HCT116 (cell line): ENCODE measurements around the gene KMT2D. TPM values are rescaled to one million over a fixed set of nuclear protein-coding genes. Genes with fewer than 3 reads are reported as not detected.
A peak's percentile ranks its signal among the peaks of the same experiment; 100 is the strongest.

Experiments used
- ATAC-seq: fragments of 200-7000 bp; cut with Tn5 transposase; 2 replicates; pipeline ENCODE4 v1.9.1; 2020; ENCODE audit warnings: mild to moderate bottlenecking, moderate library complexity
- BruUV-seq: library from RNA; stranded (reverse); fragments of 400-500 nt; replicated peaks from 2 replicates; lab custom pipeline; 2021; lab: Mats Ljungman, UMichigan
- CTCF ChIA-PET: fragments of 300-600 bp; sonication (Branson Sonifier 250); formaldehyde crosslinking; loops from one replicate; lab custom pipeline; 2021; ENCODE audit warnings: antibody characterized with exemption; lab: Charles Lee
- POLR2A ChIA-PET: fragments of 300-600, 350-600 bp; sonication (Branson Sonifier 250); formaldehyde crosslinking; loops from one replicate; lab custom pipeline; 2021; ENCODE audit warnings: antibody characterized with exemption; lab: Charles Lee
- RAD21 ChIA-PET, 2 experiments: fragments of 300-600 bp; sonication (Branson Sonifier 250); formaldehyde crosslinking; loops; one replicate each; lab custom pipeline; 2023; ENCODE audit warnings: low total read pairs in 2 of 2; ENCODE audit not compliant: uncharacterized antibody in 2 of 2, unreplicated experiment in 2 of 2, low non-redundant PET in 1 of 2; lab: Charles Lee
- DNase-seq: peaks from one replicate; pipeline ENCODE4 v3.0.0-alpha.2; 2010; ENCODE audit warnings: low read depth, low spot score
- H2AFZ ChIP-seq: fragments of 200-600 bp; shearing (Covaris generic), sonication (generic); 2 replicates; pipeline ENCODE4 v1.6.1; 2017; ENCODE audit warnings: low read depth, mixed run types, mixed read lengths, antibody characterized with exemption, low read length; ENCODE audit not compliant: poor library complexity, severe bottlenecking
- H3K27ac ChIP-seq: 2 replicates; pipeline ENCODE4 v1.5.1; 2012; ENCODE audit warnings: low read depth, low read length
- H3K27me3 ChIP-seq: fragments of 200-600 bp; sonication (generic); 2 replicates; pipeline ENCODE4 v1.6.1; 2016; ENCODE audit warnings: mixed run types, low read length, mixed read lengths; ENCODE audit not compliant: insufficient read depth
- H3K36me3 ChIP-seq, 2 experiments: fragments of 200-500 bp in 1 of 2; fragments of 200-600 bp in 1 of 2; sonication (Bioruptor generic) in 1 of 2; sonication (generic) in 1 of 2; 2 replicates each; pipeline versions ENCODE4 v1.5.1 to v1.6.1; 2014 to 2016; ENCODE audit warnings: low read length in 2 of 2, inconsistent platforms in 1 of 2, mixed read lengths in 1 of 2, mixed run types in 1 of 2; ENCODE audit not compliant: insufficient read depth in 2 of 2, control insufficient read depth in 1 of 2
- H3K4me1 ChIP-seq, 2 experiments: fragments of 200-600 bp in 1 of 2; sonication (generic) in 1 of 2; 2 replicates each; pipeline versions ENCODE4 v1.5.1 to v1.6.1; 2012 to 2017; ENCODE audit warnings: low read length in 2 of 2, inconsistent platforms in 1 of 2, mild to moderate bottlenecking in 1 of 2, mixed read lengths in 1 of 2, mixed run types in 1 of 2, moderate library complexity in 1 of 2; ENCODE audit not compliant: insufficient read depth in 2 of 2, control insufficient read depth in 1 of 2
- H3K4me2 ChIP-seq: fragments of 200-600 bp; sonication (generic); 2 replicates; pipeline ENCODE4 v1.6.1; 2017; ENCODE audit warnings: mixed run types, low read length, mixed read lengths
- H3K4me3 ChIP-seq, 2 experiments: fragments of 200-600 bp in 1 of 2; sonication (generic) in 1 of 2; replicated peaks in 1 of 2; 2 replicates each; pipeline ENCODE4 v1.5.1; 2011 to 2016; ENCODE audit warnings: low read length in 2 of 2, control low read depth in 1 of 2, low read depth in 1 of 2, mild to moderate bottlenecking in 1 of 2, mixed read lengths in 1 of 2, mixed run types in 1 of 2
- H3K79me2 ChIP-seq: fragments of 200-600 bp; sonication (generic); 2 replicates; pipeline ENCODE4 v1.6.1; 2017; ENCODE audit warnings: mild to moderate bottlenecking, mixed run types, low read length, moderate library complexity, mixed read lengths; ENCODE audit not compliant: insufficient read depth
- H3K9ac ChIP-seq: fragments of 200-600 bp; sonication (generic); 2 replicates; pipeline ENCODE4 v1.6.1; 2016; ENCODE audit warnings: low read length, mixed read lengths
- H3K9me2 ChIP-seq: fragments of 200-600 bp; sonication (generic), shearing (Covaris generic); 2 replicates; pipeline ENCODE4 v1.6.1; 2017; ENCODE audit warnings: mixed run types, mild to moderate bottlenecking, moderate library complexity; ENCODE audit not compliant: insufficient read depth
- H3K9me3 ChIP-seq, 2 experiments: fragments of 200-500 bp in 1 of 2; fragments of 200-600 bp in 1 of 2; sonication (Bioruptor generic) in 1 of 2; sonication (generic) in 1 of 2; 2 replicates each; pipeline ENCODE4 v1.6.1; 2014 to 2017; ENCODE audit warnings: low read length in 2 of 2, mixed read lengths in 2 of 2, inconsistent platforms in 1 of 2, low read depth in 1 of 2, mild to moderate bottlenecking in 1 of 2, mixed run types in 1 of 2, moderate library complexity in 1 of 2; ENCODE audit not compliant: control insufficient read depth in 1 of 2, insufficient read depth in 1 of 2
- H4K20me1 ChIP-seq: fragments of 200-600 bp; sonication (generic), shearing (Covaris generic); 2 replicates; pipeline ENCODE4 v1.6.1; 2017; ENCODE audit warnings: mixed run types, mild to moderate bottlenecking, moderate library complexity; ENCODE audit not compliant: insufficient read depth
- CBX3 ChIP-seq: IDR thresholded peaks from 2 replicates; pipeline ENCODE4 v1.6.1; 2012; ENCODE audit warnings: low read depth
- EGR1 ChIP-seq: IDR thresholded peaks from 2 replicates; pipeline ENCODE4 v1.6.1; 2012; ENCODE audit warnings: low read depth
- ELF1 ChIP-seq: IDR thresholded peaks from 2 replicates; pipeline ENCODE4 v1.6.1; 2012; ENCODE audit warnings: low read depth, borderline replicate concordance
- EZH2phosphoT487 ChIP-seq: fragments of 200-600 bp; IDR thresholded peaks from 2 replicates; pipeline ENCODE4 v1.6.1; 2018; ENCODE audit warnings: antibody characterized with exemption, borderline replicate concordance
- FOSL1 ChIP-seq: IDR thresholded peaks from 2 replicates; pipeline ENCODE4 v1.6.1; 2012; ENCODE audit warnings: low read depth
- JUND ChIP-seq: IDR thresholded peaks from 2 replicates; pipeline ENCODE4 v1.6.1; 2012
- POLR2A ChIP-seq: IDR thresholded peaks from 2 replicates; pipeline ENCODE4 v1.7.0; 2011; ENCODE audit warnings: borderline replicate concordance; ENCODE audit not compliant: insufficient read depth, insufficient read length; ENCODE audit errors: extremely low read depth
- POLR2AphosphoS5 ChIP-seq: IDR thresholded peaks from 2 replicates; pipeline ENCODE4 v1.6.1; 2011; ENCODE audit warnings: mild to moderate bottlenecking, low read depth, low read length, moderate library complexity
- RAD21 ChIP-seq: IDR thresholded peaks from 2 replicates; pipeline ENCODE4 v1.6.1; 2012; ENCODE audit warnings: low read depth, mild to moderate bottlenecking
- SRF ChIP-seq: IDR thresholded peaks from 2 replicates; pipeline ENCODE4 v1.6.1; 2012; ENCODE audit warnings: low read depth
- TCF7L2 ChIP-seq: IDR thresholded peaks from 2 replicates; pipeline ENCODE4 v1.7.0; 2011; ENCODE audit warnings: borderline replicate concordance, inconsistent platforms; ENCODE audit not compliant: insufficient read depth, insufficient read length; ENCODE audit errors: extremely low read depth
- YY1 ChIP-seq: IDR thresholded peaks from 2 replicates; pipeline ENCODE4 v1.6.1; 2011; ENCODE audit warnings: low read length, low read depth, moderate library complexity, mild to moderate bottlenecking; ENCODE audit not compliant: insufficient replicate concordance; ENCODE audit errors: extremely low read depth
- ZFX ChIP-seq: fragments of 450-650 bp; IDR thresholded peaks from 2 replicates; pipeline ENCODE4 v1.6.1; 2017
- ZNF274 ChIP-seq: fragments of 200-500 bp; sonication (Bioruptor generic); IDR thresholded peaks from 2 replicates; pipeline ENCODE4 v1.6.1; 2014; ENCODE audit warnings: mild to moderate bottlenecking, low read depth, low read length, inconsistent platforms
- intact Hi-C: fragments of 100-400 bp; cut with micrococcal nuclease; formaldehyde crosslinking; loops from 2 replicates; pipeline ENCODE4 v1.10.0; 2022
- total RNA-seq: library from RNA; stranded (reverse); gene quantifications from one replicate; pipeline ENCODE4 v1.2.1, GENCODE V29; 2021; ENCODE audit not compliant: unreplicated experiment
- TF ChIP-seq, protein P1 (sequence below): IDR thresholded peaks from 2 replicates; pipeline ENCODE4 v1.6.1; 2012
- TF ChIP-seq, protein P2 (sequence below): IDR thresholded peaks from 2 replicates; pipeline ENCODE4 v1.6.1; 2012
- TF ChIP-seq, protein P3 (sequence below): IDR thresholded peaks from 2 replicates; pipeline ENCODE4 v1.6.1; 2012; ENCODE audit warnings: low read depth

KMT2D gene
- total RNA-seq, 1 experiment from 2014 or later, result 71.3 TPM

DNA sequence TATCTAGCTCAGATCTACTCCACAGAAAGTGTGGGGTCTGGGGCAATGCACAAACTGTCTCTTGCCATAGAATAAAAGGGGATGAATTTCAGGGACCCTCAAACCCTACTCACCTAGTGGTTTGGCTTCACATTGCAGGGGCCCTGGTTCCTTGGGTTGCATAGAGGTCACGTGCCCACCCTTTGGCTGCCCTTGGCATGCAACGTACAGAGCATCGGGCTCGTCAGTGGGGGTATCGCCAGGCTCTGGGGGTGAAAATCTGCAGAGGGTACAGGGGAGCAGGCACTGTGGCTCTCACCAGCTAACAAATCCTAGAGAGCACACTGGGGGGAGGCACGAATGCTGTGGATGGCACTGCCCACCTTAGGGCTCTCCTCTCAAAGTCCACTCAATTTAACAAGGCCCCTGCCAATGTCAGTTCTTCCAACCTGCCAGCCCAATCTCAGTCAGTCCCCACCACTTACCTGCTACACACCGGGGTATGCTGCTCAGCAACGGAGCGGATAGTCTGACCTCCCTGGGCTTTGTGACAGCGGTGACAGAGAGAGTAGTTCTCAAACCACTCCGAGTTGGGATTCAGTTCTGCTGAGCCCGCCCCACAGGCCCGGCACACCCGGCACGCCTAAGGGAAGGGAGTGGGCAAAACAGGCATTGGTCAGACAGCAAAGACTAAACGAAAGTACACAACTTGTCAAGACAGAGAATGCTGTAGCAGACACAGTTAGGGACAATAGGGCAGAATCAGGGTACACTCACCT lies 8.0 kb downstream of the KMT2D start:
- Histone ChIP-seq H4K20me1 (no peaks in the 10 kb centered on the region), H3K4me1 (peaks cover 7 to 19% of the 10 kb centered on the region in 2 experiments), H3K27ac (no peak overlapping the region), H3K79me2 (peaks cover 70% of the 10 kb centered on the region), H2AFZ (no peak overlapping the region), H3K36me3 (peaks cover 52 to 66% of the 10 kb centered on the region in 2 experiments), H3K9ac (no peak overlapping the region), H3K9me3 (no peaks in the 10 kb centered on the region), H3K4me2 (no peak overlapping the region), H3K27me3 (no peaks in the 10 kb centered on the region), H3K4me3 (no peak overlapping the region), H3K9me2 (no peaks in the 10 kb centered on the region)
- TSS peak; percentile 1 for BruUV-seq
- ChIA-PET POLR2A (no interaction called here), RAD21 (no interaction called here), CTCF (no interaction called here)
- ATAC-seq, result no peak
- no peak for TF ChIP-seq ZNF274
- TF ChIP-seq, protein P1, sequence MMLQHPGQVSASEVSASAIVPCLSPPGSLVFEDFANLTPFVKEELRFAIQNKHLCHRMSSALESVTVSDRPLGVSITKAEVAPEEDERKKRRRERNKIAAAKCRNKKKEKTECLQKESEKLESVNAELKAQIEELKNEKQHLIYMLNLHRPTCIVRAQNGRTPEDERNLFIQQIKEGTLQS, result no peak
- TF ChIP-seq POLR2AphosphoS5, result no peak
- no peak for TF ChIP-seq FOSL1
- no peak for DNase-seq
- intact Hi-C loops, result no loop called here

DNA sequence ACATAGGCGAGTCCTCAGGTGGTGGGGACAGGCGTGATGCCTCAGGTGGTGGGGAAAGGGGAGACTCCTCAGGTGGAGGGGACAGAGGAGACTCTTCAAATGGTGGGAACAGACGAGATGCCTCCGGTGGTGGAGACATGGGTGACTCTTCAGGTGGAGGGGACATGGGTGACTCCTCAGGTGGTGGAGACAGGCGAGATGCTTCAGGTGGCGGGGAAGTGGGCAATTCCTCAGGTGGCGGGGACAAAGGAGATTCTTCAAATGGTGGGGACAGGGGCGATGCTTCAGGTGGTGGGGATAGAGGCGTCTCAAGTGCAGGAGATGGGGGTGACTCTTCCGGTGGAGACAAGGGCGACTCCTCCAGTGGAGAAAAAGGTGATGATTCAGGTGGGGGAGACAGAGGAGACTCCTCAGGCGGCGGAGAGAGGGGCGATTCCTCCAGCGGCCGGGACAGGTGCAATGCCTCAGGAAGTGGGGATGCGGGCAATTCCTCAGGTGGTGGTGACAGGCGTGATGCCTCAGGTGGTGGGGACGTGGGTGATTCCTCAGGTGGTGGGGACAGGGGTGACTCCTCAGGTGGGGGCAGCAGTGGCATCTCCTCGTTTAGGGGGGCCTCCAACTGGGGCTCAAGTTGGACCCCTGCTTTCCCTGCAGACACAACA lies 8.7 kb downstream of the KMT2D start:
- no peak overlapping the region for H3K4me2 ChIP-seq
- H2AFZ ChIP-seq, result no peak overlapping the region
- H3K4me1 ChIP-seq, result peaks cover 0 to 11% of the 10 kb centered on the region in 2 experiments; a peak in 3 of 4 replicates
- H3K9ac ChIP-seq, result no peak overlapping the region
- POLR2A ChIA-PET, result no interaction called here
- H3K4me3 ChIP-seq, result no peak overlapping the region
- no peaks in the 10 kb centered on the region for H3K9me3 ChIP-seq
- BruUV-seq, result no TSS peak
- no peaks in the 10 kb centered on the region for H4K20me1 ChIP-seq
- H3K27me3 ChIP-seq, result no peaks in the 10 kb centered on the region
- peaks cover 63% of the 10 kb centered on the region for H3K79me2 ChIP-seq
- ATAC-seq, result no peak
- H3K9me2 ChIP-seq, result no peaks in the 10 kb centered on the region
- CTCF ChIA-PET, result no interaction called here
- no peak overlapping the region for H3K27ac ChIP-seq
- intact Hi-C loops, result no loop called here
- RAD21 ChIA-PET, result no interaction called here
- H3K36me3 ChIP-seq, result peaks cover 54 to 69% of the 10 kb centered on the region in 2 experiments
- DNase-seq, result no peak
- TF ChIP-seq JUND, result no peak
- TF ChIP-seq POLR2A, result no peak
- TF ChIP-seq EGR1, result no peak
- no peak for TF ChIP-seq CBX3
- TF ChIP-seq, protein P2, sequence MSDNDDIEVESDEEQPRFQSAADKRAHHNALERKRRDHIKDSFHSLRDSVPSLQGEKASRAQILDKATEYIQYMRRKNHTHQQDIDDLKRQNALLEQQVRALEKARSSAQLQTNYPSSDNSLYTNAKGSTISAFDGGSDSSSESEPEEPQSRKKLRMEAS, result no peak
- no peak for TF ChIP-seq EZH2phosphoT487
- no peak for TF ChIP-seq SRF
- TF ChIP-seq, protein P3, sequence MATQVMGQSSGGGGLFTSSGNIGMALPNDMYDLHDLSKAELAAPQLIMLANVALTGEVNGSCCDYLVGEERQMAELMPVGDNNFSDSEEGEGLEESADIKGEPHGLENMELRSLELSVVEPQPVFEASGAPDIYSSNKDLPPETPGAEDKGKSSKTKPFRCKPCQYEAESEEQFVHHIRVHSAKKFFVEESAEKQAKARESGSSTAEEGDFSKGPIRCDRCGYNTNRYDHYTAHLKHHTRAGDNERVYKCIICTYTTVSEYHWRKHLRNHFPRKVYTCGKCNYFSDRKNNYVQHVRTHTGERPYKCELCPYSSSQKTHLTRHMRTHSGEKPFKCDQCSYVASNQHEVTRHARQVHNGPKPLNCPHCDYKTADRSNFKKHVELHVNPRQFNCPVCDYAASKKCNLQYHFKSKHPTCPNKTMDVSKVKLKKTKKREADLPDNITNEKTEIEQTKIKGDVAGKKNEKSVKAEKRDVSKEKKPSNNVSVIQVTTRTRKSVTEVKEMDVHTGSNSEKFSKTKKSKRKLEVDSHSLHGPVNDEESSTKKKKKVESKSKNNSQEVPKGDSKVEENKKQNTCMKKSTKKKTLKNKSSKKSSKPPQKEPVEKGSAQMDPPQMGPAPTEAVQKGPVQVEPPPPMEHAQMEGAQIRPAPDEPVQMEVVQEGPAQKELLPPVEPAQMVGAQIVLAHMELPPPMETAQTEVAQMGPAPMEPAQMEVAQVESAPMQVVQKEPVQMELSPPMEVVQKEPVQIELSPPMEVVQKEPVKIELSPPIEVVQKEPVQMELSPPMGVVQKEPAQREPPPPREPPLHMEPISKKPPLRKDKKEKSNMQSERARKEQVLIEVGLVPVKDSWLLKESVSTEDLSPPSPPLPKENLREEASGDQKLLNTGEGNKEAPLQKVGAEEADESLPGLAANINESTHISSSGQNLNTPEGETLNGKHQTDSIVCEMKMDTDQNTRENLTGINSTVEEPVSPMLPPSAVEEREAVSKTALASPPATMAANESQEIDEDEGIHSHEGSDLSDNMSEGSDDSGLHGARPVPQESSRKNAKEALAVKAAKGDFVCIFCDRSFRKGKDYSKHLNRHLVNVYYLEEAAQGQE, result no peak
- TF ChIP-seq TCF7L2, result no peak
- no peak for TF ChIP-seq RAD21
- TF ChIP-seq YY1, result no peak
- TF ChIP-seq ELF1, result no peak
- TF ChIP-seq ZFX, result no peak
- no peak for TF ChIP-seq FOSL1
